CD4-positive, alpha-beta T cell treated with Interleukin-6 for 4 hours (primary cell): ENCODE results near the gene MAGI1.
"Not testable (repeated sequence)": the region's sequence is repeated elsewhere in the genome, so short reads cannot be mapped to it uniquely, and the experiment has no call there.

ENCODE experiments used
- DNase-seq: peaks from one replicate; pipeline ENCODE4 v3.0.0-alpha.2; 2020; ENCODE audit warnings: mixed read lengths

MAGI1 gene

GRCh38 chr3:66038384-66038725, 363 bp downstream of the MAGI1 start:
- DNase-seq, result no peak

GRCh38 chr3:66037986-66038369, 740 bp downstream of the MAGI1 start:
- DNase-seq, result no peak

- no peak for DNase-seq
Measured at GRCh38 chr3:66037330-66037985, 1.3 kb downstream of the MAGI1 start.

- no peak for DNase-seq
Measured at GRCh38 chr3:66036586-66037148, 2.1 kb downstream of the MAGI1 start.

GRCh38 chr3:66035763-66036477, 2.8 kb downstream of the MAGI1 start:
- no peak for DNase-seq

GRCh38 chr3:66033241-66034138, 5.2 kb downstream of the MAGI1 start:
- no peak for DNase-seq

GRCh38 chr3:66031102-66031698, 7.5 kb downstream of the MAGI1 start:
- no peak for DNase-seq

GRCh38 chr3:66029443-66029842, 9.3 kb downstream of the MAGI1 start:
- DNase-seq, result no peak

- DNase-seq, result no peak
Measured at GRCh38 chr3:66029014-66029413, 9.7 kb downstream of the MAGI1 start.

- no peak for DNase-seq
Measured at GRCh38 chr3:66028457-66028856, 10.3 kb downstream of the MAGI1 start.

- not testable (repeated sequence) for DNase-seq
Measured at GRCh38 chr3:66027099-66027498, 11.6 kb downstream of the MAGI1 start.

- no peak for DNase-seq
Measured at GRCh38 chr3:66023738-66024385, 14.9 kb downstream of the MAGI1 start.

- DNase-seq, result no peak
Measured at GRCh38 chr3:66023229-66023628, 15.5 kb downstream of the MAGI1 start.

- DNase-seq, result no peak
Measured at GRCh38 chr3:66021731-66022131, 17.0 kb downstream of the MAGI1 start.

- DNase-seq, result no peak
Measured at GRCh38 chr3:66019896-66020295, 18.8 kb downstream of the MAGI1 start.

GRCh38 chr3:66018057-66019033, 20.4 kb downstream of the MAGI1 start:
- no peak for DNase-seq

- DNase-seq, result no peak
Measured at GRCh38 chr3:66017591-66017990, 21.1 kb downstream of the MAGI1 start.

GRCh38 chr3:66017084-66017483, 21.6 kb downstream of the MAGI1 start:
- DNase-seq, result no peak

GRCh38 chr3:66015841-66016240, 22.9 kb downstream of the MAGI1 start:
- no peak for DNase-seq

- DNase-seq, result no peak
Measured at GRCh38 chr3:66014651-66015050, 24.1 kb downstream of the MAGI1 start.

GRCh38 chr3:66014056-66014455, 24.7 kb downstream of the MAGI1 start:
- DNase-seq, result no peak
